ENCODE measurements around the gene MYO1D.

The MYO1D gene

GRCh38 chr17:32709562-32709961 lies 167.4 kb downstream of the MYO1D start:
- TF ChIP-seq SUZ12 (IDR thresholded peaks at IDR 0.05) (no peak), TARDBP (IDR thresholded peaks at IDR 0.05) (no peak), HDGF (IDR thresholded peaks at IDR 0.05; ENCODE audit: borderline replicate concordance) (no peak)
- TF ChIP-seq, protein P1, sequence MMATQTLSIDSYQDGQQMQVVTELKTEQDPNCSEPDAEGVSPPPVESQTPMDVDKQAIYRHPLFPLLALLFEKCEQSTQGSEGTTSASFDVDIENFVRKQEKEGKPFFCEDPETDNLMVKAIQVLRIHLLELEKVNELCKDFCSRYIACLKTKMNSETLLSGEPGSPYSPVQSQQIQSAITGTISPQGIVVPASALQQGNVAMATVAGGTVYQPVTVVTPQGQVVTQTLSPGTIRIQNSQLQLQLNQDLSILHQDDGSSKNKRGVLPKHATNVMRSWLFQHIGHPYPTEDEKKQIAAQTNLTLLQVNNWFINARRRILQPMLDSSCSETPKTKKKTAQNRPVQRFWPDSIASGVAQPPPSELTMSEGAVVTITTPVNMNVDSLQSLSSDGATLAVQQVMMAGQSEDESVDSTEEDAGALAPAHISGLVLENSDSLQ (IDR thresholded peaks at IDR 0.05): no peak
- CTCF ChIA-PET: no interaction called here
- no peak for DNase-seq (ENCODE audit: extremely low spot score)
- POLR2A ChIA-PET: no interaction called here

- DNase-seq (ENCODE audit: extremely low spot score): no peak
- TF ChIP-seq ARNT (IDR thresholded peaks at IDR 0.05): no peak
- ChIA-PET CTCF (interaction anchor here (0.6 kb wide), 1 partner anchor 1802 kb away, joined by 3 read pairs; no protein-coding TSS in a partner anchor), POLR2A (no interaction called here)
Observed at GRCh38 chr17:32701871-32702270, 175.1 kb downstream of the MYO1D start.

- CTCF ChIA-PET: no interaction called here
- DNase-seq (ENCODE audit: extremely low spot score): no peak
- POLR2A ChIA-PET: no interaction called here
- TF ChIP-seq CTBP1 (IDR thresholded peaks at IDR 0.05; ENCODE audit: borderline replicate concordance): no peak
- no peak for TF ChIP-seq SUZ12 (IDR thresholded peaks at IDR 0.05)
- TF ChIP-seq LEF1 (IDR thresholded peaks at IDR 0.05; ENCODE audit: borderline replicate concordance): no peak
- no peak for TF ChIP-seq NFRKB (IDR thresholded peaks at IDR 0.05)
- no peak for TF ChIP-seq FOXA1 (IDR thresholded peaks at IDR 0.05)
- TF ChIP-seq FOXM1 (IDR thresholded peaks at IDR 0.05; ENCODE audit: borderline replicate concordance): no peak
- no peak for TF ChIP-seq ELF4 (IDR thresholded peaks at IDR 0.05)
- TF ChIP-seq, protein P1 (IDR thresholded peaks at IDR 0.05): no peak
- TF ChIP-seq FOXK2 (IDR thresholded peaks at IDR 0.05): no peak
- no peak for TF ChIP-seq BHLHE40 (IDR thresholded peaks at IDR 0.05; ENCODE audit: borderline replicate concordance)
- no peak for TF ChIP-seq HDGF (IDR thresholded peaks at IDR 0.05; ENCODE audit: borderline replicate concordance)
- TF ChIP-seq ZNF384 (IDR thresholded peaks at IDR 0.05): no peak
- no peak for TF ChIP-seq SP1 (IDR thresholded peaks at IDR 0.05)
- TF ChIP-seq L3MBTL2 (conservative IDR thresholded peaks at IDR 0.05): no peak
- TF ChIP-seq ARNT (IDR thresholded peaks at IDR 0.05): no peak
- no peak for TF ChIP-seq TARDBP (IDR thresholded peaks at IDR 0.05)
Observed at GRCh38 chr17:32699247-32699646, 177.7 kb downstream of the MYO1D start.

DNA sequence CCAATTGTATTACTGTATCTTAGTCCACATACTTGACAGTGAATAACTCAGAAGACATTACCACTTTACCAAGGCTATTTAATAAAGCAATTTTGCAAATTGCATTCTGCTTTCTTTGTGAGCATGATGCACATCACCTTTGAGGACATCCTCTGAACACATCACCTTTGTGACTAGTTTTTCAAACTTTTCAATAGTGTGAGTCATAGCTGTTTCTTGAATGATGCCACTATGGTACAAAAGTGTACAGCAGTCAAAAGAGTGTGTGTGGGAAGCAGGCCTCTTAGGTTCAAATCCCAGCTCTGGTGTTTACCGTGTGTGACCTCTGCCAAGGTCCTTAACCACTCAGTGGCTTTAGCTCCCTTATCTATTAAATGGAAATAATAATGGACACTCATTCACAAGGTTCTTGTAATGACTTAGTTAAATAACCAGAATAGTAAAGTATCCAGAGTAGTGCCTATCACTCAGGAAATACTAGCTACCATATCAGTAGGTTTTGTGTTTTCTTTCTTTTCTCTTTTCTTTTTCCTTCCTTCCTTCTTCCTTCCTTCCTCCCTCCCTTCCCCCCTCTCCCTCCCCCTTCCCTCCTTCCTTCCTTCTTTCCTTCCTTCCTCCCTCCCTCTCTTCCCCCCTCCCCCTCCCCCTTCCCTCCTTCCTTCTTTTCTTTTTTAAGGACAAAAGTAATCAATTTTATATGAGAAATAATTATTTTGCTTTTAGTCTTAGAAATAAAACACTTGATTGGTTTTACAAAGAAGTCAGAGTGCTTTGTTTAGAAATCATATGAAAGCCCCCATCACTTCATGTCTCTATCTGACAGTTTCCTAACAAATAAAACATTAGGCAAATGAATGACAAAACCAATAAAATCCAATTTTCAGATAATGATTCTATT lies 178.9 kb downstream of the MYO1D start:
- DNase-seq (ENCODE audit: extremely low spot score): no peak
- no peak for TF ChIP-seq ARNT (IDR thresholded peaks at IDR 0.05)
- TF ChIP-seq ELF4 (IDR thresholded peaks at IDR 0.05): no peak
- no peak for TF ChIP-seq CTBP1 (IDR thresholded peaks at IDR 0.05; ENCODE audit: borderline replicate concordance)
- TF ChIP-seq L3MBTL2 (conservative IDR thresholded peaks at IDR 0.05): no peak
- TF ChIP-seq TARDBP (IDR thresholded peaks at IDR 0.05): no peak
- no peak for TF ChIP-seq LEF1 (IDR thresholded peaks at IDR 0.05; ENCODE audit: borderline replicate concordance)
- no peak for TF ChIP-seq ZNF384 (IDR thresholded peaks at IDR 0.05)
- no peak for TF ChIP-seq HDGF (IDR thresholded peaks at IDR 0.05; ENCODE audit: borderline replicate concordance)
- no peak for TF ChIP-seq BHLHE40 (IDR thresholded peaks at IDR 0.05; ENCODE audit: borderline replicate concordance)
- TF ChIP-seq SUZ12 (IDR thresholded peaks at IDR 0.05): no peak
- TF ChIP-seq NFRKB (IDR thresholded peaks at IDR 0.05): no peak
- no peak for TF ChIP-seq FOXA1 (IDR thresholded peaks at IDR 0.05)
- TF ChIP-seq FOXM1 (IDR thresholded peaks at IDR 0.05; ENCODE audit: borderline replicate concordance): no peak
- no peak for TF ChIP-seq FOXK2 (IDR thresholded peaks at IDR 0.05)
- POLR2A ChIA-PET: no interaction called here
- CTCF ChIA-PET: no interaction called here

DNA sequence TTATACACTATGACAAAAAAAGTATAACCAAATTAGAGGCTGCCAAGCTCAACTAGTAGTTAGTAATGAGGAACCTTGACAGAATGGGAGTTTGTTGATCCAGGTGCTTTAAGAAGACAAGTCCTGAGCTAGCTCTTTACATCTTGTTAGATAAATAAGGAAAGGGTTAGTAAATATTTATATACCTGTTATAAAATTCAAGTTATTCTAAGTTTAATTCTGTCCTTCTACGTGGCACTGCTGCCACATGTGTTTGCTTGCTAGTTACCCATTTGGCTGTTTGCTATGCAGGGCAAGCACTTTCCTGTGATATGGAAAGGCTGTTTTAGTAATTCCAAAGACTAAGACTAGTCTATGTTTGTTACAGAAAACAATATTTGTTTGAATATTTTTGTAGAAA lies 180.5 kb downstream of the MYO1D start:
- POLR2A ChIA-PET: no interaction called here
- TF ChIP-seq L3MBTL2 (conservative IDR thresholded peaks at IDR 0.05): no peak
- TF ChIP-seq SP1 (IDR thresholded peaks at IDR 0.05): no peak
- no peak for TF ChIP-seq ARNT (IDR thresholded peaks at IDR 0.05)
- TF ChIP-seq FOXM1 (IDR thresholded peaks at IDR 0.05; ENCODE audit: borderline replicate concordance): no peak
- TF ChIP-seq SUZ12 (IDR thresholded peaks at IDR 0.05): no peak
- no peak for TF ChIP-seq CTBP1 (IDR thresholded peaks at IDR 0.05; ENCODE audit: borderline replicate concordance)
- TF ChIP-seq LEF1 (IDR thresholded peaks at IDR 0.05; ENCODE audit: borderline replicate concordance): no peak
- TF ChIP-seq, protein P1 (IDR thresholded peaks at IDR 0.05): no peak
- TF ChIP-seq FOXA1 (IDR thresholded peaks at IDR 0.05): no peak
- no peak for TF ChIP-seq TARDBP (IDR thresholded peaks at IDR 0.05)
- no peak for TF ChIP-seq ZNF384 (IDR thresholded peaks at IDR 0.05)
- TF ChIP-seq ELF4 (IDR thresholded peaks at IDR 0.05): no peak
- TF ChIP-seq FOXK2 (IDR thresholded peaks at IDR 0.05): no peak
- TF ChIP-seq BHLHE40 (IDR thresholded peaks at IDR 0.05; ENCODE audit: borderline replicate concordance): no peak
- TF ChIP-seq HDGF (IDR thresholded peaks at IDR 0.05; ENCODE audit: borderline replicate concordance): no peak
- no peak for TF ChIP-seq NFRKB (IDR thresholded peaks at IDR 0.05)
- CTCF ChIA-PET: no interaction called here
- no peak for DNase-seq (ENCODE audit: extremely low spot score)

- ChIA-PET CTCF (no interaction called here), POLR2A (no interaction called here)
- no peak for TF ChIP-seq HDGF (IDR thresholded peaks at IDR 0.05; ENCODE audit: borderline replicate concordance)
- TF ChIP-seq CTBP1 (IDR thresholded peaks at IDR 0.05; ENCODE audit: borderline replicate concordance): no peak
- TF ChIP-seq FOXA1 (IDR thresholded peaks at IDR 0.05): no peak
- TF ChIP-seq ARNT (IDR thresholded peaks at IDR 0.05): no peak
- TF ChIP-seq, protein P1 (IDR thresholded peaks at IDR 0.05): no peak
- no peak for TF ChIP-seq TARDBP (IDR thresholded peaks at IDR 0.05)
- no peak for TF ChIP-seq FOXM1 (IDR thresholded peaks at IDR 0.05; ENCODE audit: borderline replicate concordance)
- TF ChIP-seq BHLHE40 (IDR thresholded peaks at IDR 0.05; ENCODE audit: borderline replicate concordance): no peak
- TF ChIP-seq ZNF384 (IDR thresholded peaks at IDR 0.05): no peak
- no peak for TF ChIP-seq ELF4 (IDR thresholded peaks at IDR 0.05)
- no peak for TF ChIP-seq FOXK2 (IDR thresholded peaks at IDR 0.05)
- TF ChIP-seq SP1 (IDR thresholded peaks at IDR 0.05): no peak
- TF ChIP-seq LEF1 (IDR thresholded peaks at IDR 0.05; ENCODE audit: borderline replicate concordance): no peak
- no peak for TF ChIP-seq SUZ12 (IDR thresholded peaks at IDR 0.05)
- TF ChIP-seq L3MBTL2 (conservative IDR thresholded peaks at IDR 0.05): no peak
- no peak for TF ChIP-seq NFRKB (IDR thresholded peaks at IDR 0.05)
- no peak for DNase-seq (ENCODE audit: extremely low spot score)
Observed at GRCh38 chr17:32695864-32696263, 181.1 kb downstream of the MYO1D start.
